GM21381 (cell line): ENCODE measurements around the gene CREB5.

Experiments used
- ATAC-seq: cut with Tn5 transposase; IDR thresholded peaks from one replicate; pipeline ENCODE4 v1.9.1; 2021; ENCODE audit warnings: mild to moderate bottlenecking, moderate library complexity; ENCODE audit not compliant: unreplicated experiment

The CREB5 gene

DNA sequence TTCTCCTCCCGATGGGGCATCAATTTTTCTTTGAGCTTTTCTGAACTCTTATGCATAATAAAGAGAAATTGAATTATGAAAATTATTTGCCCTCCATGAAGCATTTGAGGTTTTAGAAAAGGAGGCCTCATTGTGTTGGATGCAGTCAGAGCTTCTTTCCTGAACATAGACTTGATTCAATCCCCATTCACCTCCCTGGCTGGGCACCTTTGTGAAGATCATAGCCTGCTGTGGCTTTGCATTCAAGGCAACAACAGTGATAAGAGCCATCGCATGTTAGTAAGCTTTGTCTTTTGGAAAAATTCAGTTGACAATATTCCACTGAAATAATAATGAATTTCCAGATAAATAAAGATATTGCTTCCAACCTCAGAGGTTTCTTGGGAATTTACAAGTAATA, 458.8 kb downstream of the CREB5 start:
- no peak for ATAC-seq

DNA sequence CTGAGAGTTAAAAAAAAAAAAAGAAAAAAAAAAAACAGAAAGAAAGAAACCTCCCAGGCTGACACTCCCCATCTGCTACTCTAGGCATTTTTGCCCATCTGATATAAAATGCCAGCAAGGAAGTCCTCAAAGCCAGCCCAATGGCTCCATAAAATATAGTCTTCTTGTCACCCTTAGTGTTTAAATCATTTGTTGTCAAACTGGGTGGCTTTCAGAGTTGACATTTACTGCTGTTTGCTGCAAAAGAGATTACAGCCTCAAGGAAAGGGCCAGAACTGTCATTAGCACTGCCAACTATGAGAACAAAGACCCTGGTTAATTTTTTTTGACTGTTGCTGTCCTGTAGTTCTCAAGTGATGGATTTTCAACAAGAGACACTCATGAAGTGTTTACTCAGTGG, 459.3 kb downstream of the CREB5 start:
- no peak for ATAC-seq

DNA sequence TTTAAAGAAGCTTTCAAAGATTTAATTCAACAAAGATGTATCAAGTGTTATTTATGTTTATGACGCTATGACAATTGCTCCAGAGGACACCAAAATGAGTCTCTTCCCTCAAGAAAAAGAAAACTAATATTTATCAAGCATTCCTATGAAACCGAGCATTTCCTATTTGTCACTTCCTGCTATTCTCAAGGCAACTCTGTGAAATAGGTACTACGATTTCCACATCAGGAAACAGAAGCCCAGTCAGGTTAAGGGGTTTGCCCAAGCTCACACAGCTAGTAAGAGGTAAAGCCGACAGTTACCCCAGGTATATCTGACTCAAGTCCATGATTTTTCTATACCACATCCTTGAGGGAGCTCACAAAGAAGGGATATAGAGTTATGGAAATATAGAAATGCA, 459.9 kb downstream of the CREB5 start:
- ATAC-seq, result no peak

DNA sequence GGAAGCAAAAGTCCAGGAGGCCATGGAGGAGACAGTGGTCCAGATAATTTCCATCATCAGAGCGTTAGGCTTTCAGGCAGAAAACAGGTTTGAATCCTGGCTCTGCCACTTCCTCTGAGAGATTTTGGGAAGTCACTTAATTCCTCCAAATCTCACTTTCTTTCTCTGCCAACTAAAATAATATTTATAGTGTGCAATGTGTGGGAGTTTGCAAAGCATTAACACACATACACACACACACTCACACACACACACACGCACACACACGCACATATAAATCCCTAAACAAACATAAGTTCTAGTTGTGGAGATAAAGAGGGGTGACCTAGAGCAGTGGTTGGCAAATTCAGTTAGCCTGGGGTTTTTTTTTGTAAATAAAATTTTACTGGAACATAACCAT, 461.0 kb downstream of the CREB5 start:
- no peak for ATAC-seq

DNA sequence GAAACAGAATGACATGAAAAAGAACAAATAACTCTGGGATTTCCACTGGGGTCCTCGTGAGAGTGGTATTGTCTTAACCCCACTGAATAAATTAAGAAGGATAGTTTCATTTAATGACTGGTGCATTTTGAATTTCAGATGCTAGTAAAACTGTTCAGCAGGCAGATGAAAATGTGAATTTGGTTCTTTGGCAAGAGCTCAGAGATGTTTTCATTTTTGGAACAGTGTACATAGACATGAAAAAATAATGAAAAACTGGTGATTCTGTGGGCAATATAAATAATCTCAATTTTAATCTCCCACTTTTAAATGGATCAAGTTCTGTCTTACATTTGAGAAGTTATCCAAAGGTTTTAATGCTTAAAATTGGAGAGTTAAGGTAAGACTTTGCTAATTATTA, 461.7 kb downstream of the CREB5 start:
- ATAC-seq, result no peak
